Non-pigmented ciliary epithelial cell (primary cell): ENCODE results near the gene GPR42.

Experiments used
- DNase-seq: peaks from one replicate; pipeline ENCODE4 v3.0.0-alpha.2; 2010; ENCODE audit warnings: low read depth

GPR42 gene

GRCh38 chr19:35421362-35421761 lies 50.5 kb downstream of the GPR42 start:
- no peak for DNase-seq
